Vagina (tissue), 2 donors: Measurements from ENCODE around the gene GRB2. TPM values are rescaled to one million over a fixed set of nuclear protein-coding genes. Genes with fewer than 3 reads are reported as not detected.

Experiments used
- DNase-seq, 2 donors: peaks; one replicate each; pipeline ENCODE4 v3.0.0-alpha.2; 2017; ENCODE audit errors: extremely low spot score in 2 of 2
- H3K27ac ChIP-seq: fragments of 200-600 bp; sonication (generic); one replicate; pipeline ENCODE4 v1.5.1; 2019
- H3K27me3 ChIP-seq: fragments of 200-600 bp; sonication (generic); one replicate; pipeline ENCODE4 v1.5.1; 2019
- H3K36me3 ChIP-seq, 2 donors: fragments of 200-600 bp; sonication (generic); one replicate each; pipeline ENCODE4 v1.5.1; 2017 to 2019
- H3K4me1 ChIP-seq: fragments of 200-600 bp; sonication (generic); one replicate; pipeline ENCODE4 v1.5.1; 2019
- H3K4me3 ChIP-seq, 2 donors: fragments of 200-600 bp; sonication (generic); 1 replicate in 1 of 2; 2 replicates in 1 of 2; pipeline ENCODE4 v1.5.1; 2016 to 2019
- H3K9me3 ChIP-seq: fragments of 200-600 bp; sonication (generic); one replicate; pipeline ENCODE4 v1.5.1; 2019
- POLR2A ChIP-seq, 2 donors: fragments of 450-650 bp; IDR thresholded peaks; one replicate each; pipeline ENCODE4 v1.6.1; 2017; ENCODE audit warnings: antibody characterized with exemption in 2 of 2, mild to moderate bottlenecking in 2 of 2, moderate library complexity in 2 of 2
- POLR2AphosphoS5 ChIP-seq, 2 donors: sonication (generic); formaldehyde crosslinking; IDR thresholded peaks; one replicate each; pipeline ENCODE4 v1.9.0; 2017; ENCODE audit warnings: antibody characterized with exemption in 2 of 2, mild to moderate bottlenecking in 2 of 2, low read depth in 1 of 2; ENCODE audit not compliant: insufficient read depth in 1 of 2
- intact Hi-C: fragments of 100-400 bp; cut with DNase I; formaldehyde crosslinking; loops from one replicate; pipeline ENCODE4 v1.15.1; 2023
- total RNA-seq: library from RNA; depleted of rRNA; stranded (reverse); fragments of >200 nt; gene quantifications from one replicate; pipeline ENCODE4 v1.2.3, GENCODE V29; 2016
- TF ChIP-seq, protein P1 (sequence below), 3 experiments: fragments of 450-650 bp in 2 of 3; fragments of 200-600 bp in 1 of 3; sonication (generic) in 1 of 3; IDR thresholded peaks; one replicate each; pipeline ENCODE4 v1.5.1; 2017 to 2019; ENCODE audit warnings: antibody characterized with exemption in 3 of 3, mild to moderate bottlenecking in 2 of 3, moderate library complexity in 2 of 3

The GRB2 gene
- total RNA-seq, 1 donor from 2014 or later, result 71.9 TPM

DNA sequence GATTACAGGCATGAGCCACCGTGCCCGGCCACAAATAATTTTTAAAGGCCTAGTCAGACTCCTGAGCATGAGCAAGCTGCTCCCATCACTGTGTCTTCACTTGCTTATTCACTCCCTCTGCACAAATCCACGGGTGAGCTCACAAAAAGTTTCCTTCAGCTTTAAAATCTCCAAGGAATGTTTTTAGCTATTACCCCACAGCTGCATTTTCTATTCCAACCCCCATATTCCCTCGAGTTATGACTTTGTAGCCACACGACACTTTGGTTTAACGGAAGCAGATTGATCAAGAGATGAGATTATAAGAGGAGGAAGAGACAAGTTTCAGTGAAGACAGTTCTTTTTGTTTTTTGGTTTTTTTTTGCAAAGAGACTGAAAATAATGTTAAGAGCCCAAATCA is 67.1 kb downstream of the GRB2 start:
- intact Hi-C loops, result no loop called here
- Histone ChIP-seq H3K9me3 (no peaks in the 10 kb centered on the region), H3K27me3 (no peaks in the 10 kb centered on the region), H3K4me3 (no peak overlapping the region), H3K4me1 (peaks cover 27% of the 10 kb centered on the region), H3K27ac (no peak overlapping the region), H3K36me3 (no peaks in the 10 kb centered on the region)
- TF ChIP-seq POLR2AphosphoS5 (IDR thresholded peaks at IDR 0.05; ENCODE audit: insufficient read depth in 1 of 2, low read depth in 1 of 2) (no peak), POLR2A (IDR thresholded peaks at IDR 0.05) (no peak)
- TF ChIP-seq, protein P1, sequence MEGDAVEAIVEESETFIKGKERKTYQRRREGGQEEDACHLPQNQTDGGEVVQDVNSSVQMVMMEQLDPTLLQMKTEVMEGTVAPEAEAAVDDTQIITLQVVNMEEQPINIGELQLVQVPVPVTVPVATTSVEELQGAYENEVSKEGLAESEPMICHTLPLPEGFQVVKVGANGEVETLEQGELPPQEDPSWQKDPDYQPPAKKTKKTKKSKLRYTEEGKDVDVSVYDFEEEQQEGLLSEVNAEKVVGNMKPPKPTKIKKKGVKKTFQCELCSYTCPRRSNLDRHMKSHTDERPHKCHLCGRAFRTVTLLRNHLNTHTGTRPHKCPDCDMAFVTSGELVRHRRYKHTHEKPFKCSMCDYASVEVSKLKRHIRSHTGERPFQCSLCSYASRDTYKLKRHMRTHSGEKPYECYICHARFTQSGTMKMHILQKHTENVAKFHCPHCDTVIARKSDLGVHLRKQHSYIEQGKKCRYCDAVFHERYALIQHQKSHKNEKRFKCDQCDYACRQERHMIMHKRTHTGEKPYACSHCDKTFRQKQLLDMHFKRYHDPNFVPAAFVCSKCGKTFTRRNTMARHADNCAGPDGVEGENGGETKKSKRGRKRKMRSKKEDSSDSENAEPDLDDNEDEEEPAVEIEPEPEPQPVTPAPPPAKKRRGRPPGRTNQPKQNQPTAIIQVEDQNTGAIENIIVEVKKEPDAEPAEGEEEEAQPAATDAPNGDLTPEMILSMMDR (IDR thresholded peaks at IDR 0.05), result no peak
- no peak for DNase-seq

DNA sequence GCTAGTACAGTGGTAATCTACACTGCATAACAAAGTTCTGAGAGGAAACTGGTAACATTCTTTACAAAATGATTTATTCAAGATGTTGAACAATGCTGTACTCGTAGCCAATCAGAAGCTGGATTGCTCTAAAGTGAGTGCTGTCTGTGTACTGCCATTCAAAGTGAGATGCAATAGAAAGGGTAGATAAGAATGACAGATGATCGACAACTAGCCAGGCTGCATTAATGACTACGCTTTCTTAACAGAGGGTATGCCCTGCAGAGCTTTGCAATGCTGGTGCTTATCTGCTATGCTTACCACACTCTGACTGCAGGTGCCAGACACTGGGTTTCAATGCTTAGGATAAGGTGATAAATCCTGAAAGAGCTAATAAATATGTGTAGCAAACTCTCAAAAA is 70.2 kb downstream of the GRB2 start:
- Histone ChIP-seq H3K27ac (no peak overlapping the region), H3K4me3 (no peak overlapping the region), H3K36me3 (peaks cover 0 to 6% of the 10 kb centered on the region in 2 donors), H3K4me1 (peaks cover 16% of the 10 kb centered on the region), H3K27me3 (no peaks in the 10 kb centered on the region), H3K9me3 (no peaks in the 10 kb centered on the region)
- TF ChIP-seq POLR2A (IDR thresholded peaks at IDR 0.05), result no peak
- no peak for TF ChIP-seq POLR2AphosphoS5 (IDR thresholded peaks at IDR 0.05; ENCODE audit: insufficient read depth in 1 of 2, low read depth in 1 of 2)
- TF ChIP-seq, protein P1 (IDR thresholded peaks at IDR 0.05), result no peak
- intact Hi-C loops, result no loop called here
- DNase-seq, result no peak

DNA sequence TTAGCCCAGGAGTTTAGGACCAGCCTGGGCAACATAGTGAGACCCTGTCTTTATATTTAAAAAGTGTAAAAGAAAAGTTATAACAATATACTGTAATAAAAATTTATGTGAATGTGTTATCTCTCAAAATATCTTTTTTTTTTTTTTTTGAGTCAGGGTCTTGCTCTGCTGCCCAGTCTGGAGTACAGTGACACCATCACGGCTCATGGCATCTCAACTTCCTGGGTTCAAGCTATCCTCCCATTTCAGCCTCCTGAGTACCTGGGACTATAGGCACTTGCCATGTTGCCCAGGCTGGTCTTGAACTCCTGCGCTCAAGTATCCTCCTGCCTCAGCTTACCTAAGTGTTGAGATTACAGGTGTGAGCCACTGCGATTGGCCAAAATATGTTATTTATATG is 70.8 kb downstream of the GRB2 start:
- Histone ChIP-seq H3K27me3 (no peaks in the 10 kb centered on the region), H3K4me3 (no peak overlapping the region), H3K4me1 (peaks cover 16% of the 10 kb centered on the region), H3K27ac (no peak overlapping the region), H3K9me3 (no peaks in the 10 kb centered on the region), H3K36me3 (peaks cover 0 to 6% of the 10 kb centered on the region in 2 donors)
- TF ChIP-seq POLR2AphosphoS5 (IDR thresholded peaks at IDR 0.05; ENCODE audit: insufficient read depth in 1 of 2, low read depth in 1 of 2) (no peak), POLR2A (IDR thresholded peaks at IDR 0.05) (no peak)
- TF ChIP-seq, protein P1 (IDR thresholded peaks at IDR 0.05), result no peak
- intact Hi-C loops, result no loop called here
- no peak for DNase-seq

DNA sequence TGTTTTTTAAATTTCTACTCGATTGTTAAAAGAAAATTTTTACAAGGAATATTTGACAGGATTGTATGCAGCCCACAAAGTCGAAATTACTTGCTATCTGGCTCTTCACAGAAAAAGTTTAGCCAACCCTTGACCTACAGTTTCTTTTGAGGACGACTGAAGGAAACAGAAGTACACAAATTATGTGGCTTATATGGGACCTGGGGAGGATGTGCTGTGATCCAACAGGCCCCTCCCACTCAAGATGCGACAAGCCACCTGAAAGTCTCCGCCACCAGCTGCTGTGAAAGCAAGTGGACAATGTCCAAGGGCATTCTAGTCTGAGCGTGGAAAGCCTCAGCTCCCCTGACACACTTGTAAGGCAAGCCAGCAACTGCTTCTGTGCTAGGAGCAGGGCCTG is 73.8 kb downstream of the GRB2 start:
- no peaks in the 10 kb centered on the region for H3K9me3 ChIP-seq
- H3K27ac ChIP-seq, result no peak overlapping the region
- peaks cover 0 to 6% of the 10 kb centered on the region in 2 donors for H3K36me3 ChIP-seq
- TF ChIP-seq POLR2A (IDR thresholded peaks at IDR 0.05) (no peak), POLR2AphosphoS5 (IDR thresholded peaks at IDR 0.05; ENCODE audit: insufficient read depth in 1 of 2, low read depth in 1 of 2) (no peak)
- TF ChIP-seq, protein P1 (IDR thresholded peaks at IDR 0.05), result no peak
- no peak for DNase-seq
- intact Hi-C loops, result no loop called here
- H3K27me3 ChIP-seq, result no peaks in the 10 kb centered on the region
- H3K4me1 ChIP-seq, result peaks cover 16% of the 10 kb centered on the region
- H3K4me3 ChIP-seq, result no peak overlapping the region

DNA sequence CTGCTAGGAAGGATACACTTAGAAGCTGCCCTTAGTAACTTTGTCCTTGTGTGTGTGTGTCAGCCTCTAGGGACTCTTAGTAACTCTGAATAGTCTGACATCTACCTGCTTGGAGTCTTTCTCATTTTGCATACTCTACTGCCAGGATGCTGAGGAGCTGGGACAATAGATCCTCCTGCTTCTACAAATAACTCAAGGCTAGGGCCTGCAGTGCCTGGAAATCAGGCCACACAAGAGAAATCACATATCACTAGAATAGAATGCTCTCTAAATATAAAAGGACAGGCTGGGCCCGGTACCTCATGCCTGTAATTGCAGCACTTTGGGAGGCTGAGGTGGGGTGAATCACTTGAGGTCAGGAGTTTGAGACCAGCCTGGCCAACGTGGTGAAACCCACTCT is 77.7 kb downstream of the GRB2 start:
- H3K4me1 ChIP-seq, result peaks cover 17% of the 10 kb centered on the region
- H3K27ac ChIP-seq, result no peak overlapping the region
- H3K27me3 ChIP-seq, result no peaks in the 10 kb centered on the region
- intact Hi-C loops, result no loop called here
- H3K36me3 ChIP-seq, result peaks cover 0 to 12% of the 10 kb centered on the region in 2 donors
- TF ChIP-seq, protein P1 (IDR thresholded peaks at IDR 0.05), result no peak
- TF ChIP-seq POLR2A (IDR thresholded peaks at IDR 0.05), result no peak
- no peak for TF ChIP-seq POLR2AphosphoS5 (IDR thresholded peaks at IDR 0.05; ENCODE audit: insufficient read depth in 1 of 2, low read depth in 1 of 2)
- H3K9me3 ChIP-seq, result no peaks in the 10 kb centered on the region
- no peak for DNase-seq
- no peak overlapping the region for H3K4me3 ChIP-seq
